ENCODE measurements around the gene ABCB11.

GRCh38 chr2:169014780-169015179 is 16.3 kb downstream of the ABCB11 start:
- TF ChIP-seq CC2D1A (IDR thresholded peaks at IDR 0.05) = no peak
- TF ChIP-seq CTCF (IDR thresholded peaks at IDR 0.05 in 2 of 3, conservative IDR thresholded peaks at IDR 0.05 in 1 of 3; ENCODE audit: insufficient read depth in 2 of 3, low read depth in 1 of 3, low read length in 3 of 3) = no peak
- no peak for TF ChIP-seq CREB1 (IDR thresholded peaks at IDR 0.05)
- no peak for TF ChIP-seq CREB1 (CRISPR knock-in tag; IDR thresholded peaks at IDR 0.05)
- TF ChIP-seq SIRT6 (IDR thresholded peaks at IDR 0.05; ENCODE audit: low read depth, low read length) = no peak
- TF ChIP-seq ZNF263 (CRISPR knock-in tag; IDR thresholded peaks at IDR 0.05; ENCODE audit: borderline replicate concordance) = no peak
- TF ChIP-seq JUND (IDR thresholded peaks at IDR 0.05; ENCODE audit: borderline replicate concordance, low read depth, low read length) = no peak
- no peak for TF ChIP-seq JUND (tag; IDR thresholded peaks at IDR 0.05; ENCODE audit: borderline replicate concordance, low read depth, low read length)
- no peak for TF ChIP-seq RHOXF2B (CRISPR knock-in tag; conservative IDR thresholded peaks at IDR 0.05)
